ENCODE measurements around the gene HEXB. TPM values are rescaled to one million over a fixed set of nuclear protein-coding genes. Genes with fewer than 3 reads are reported as not detected.

Gene HEXB
- total RNA-seq, 2 donors from 2014 or later, result 52.2 to 65.8 TPM

- TF ChIP-seq CTCF (IDR thresholded peaks at IDR 0.05), result no peak
- Histone ChIP-seq H3K27me3 (no peaks in the 10 kb centered on the region), H3K4me1 (peaks cover 0 to 3% of the 10 kb centered on the region in 2 donors), H3K4me3 (no peak overlapping the region), H3K36me3 (no peaks in the 10 kb centered on the region), H3K27ac (no peak overlapping the region), H3K9me3 (no peaks in the 10 kb centered on the region)
- no peak for DNase-seq (ENCODE audit: low spot score)
These were observed 31.0 kb upstream of the HEXB start for GRCh38 chr5:74653991-74654390.

- Histone ChIP-seq H3K4me3 (no peak overlapping the region), H3K27me3 (no peaks in the 10 kb centered on the region), H3K27ac (no peak overlapping the region), H3K36me3 (no peaks in the 10 kb centered on the region), H3K4me1 (no peaks in the 10 kb centered on the region), H3K9me3 (no peaks in the 10 kb centered on the region)
- DNase-seq (ENCODE audit: low spot score), result no peak
- no peak for TF ChIP-seq CTCF (IDR thresholded peaks at IDR 0.05)
These were observed 29.8 kb upstream of the HEXB start for GRCh38 chr5:74655206-74655605.

GRCh38 chr5:74655716-74656115 lies 29.3 kb upstream of the HEXB start:
- Histone ChIP-seq H3K4me1 (no peaks in the 10 kb centered on the region), H3K27ac (no peak overlapping the region), H3K4me3 (no peak overlapping the region), H3K36me3 (no peaks in the 10 kb centered on the region), H3K9me3 (no peaks in the 10 kb centered on the region), H3K27me3 (no peaks in the 10 kb centered on the region)
- TF ChIP-seq CTCF (IDR thresholded peaks at IDR 0.05), result no peak
- DNase-seq (ENCODE audit: low spot score), result no peak

- no peaks in the 10 kb centered on the region for H3K36me3 ChIP-seq
- no peak for TF ChIP-seq CTCF (IDR thresholded peaks at IDR 0.05)
- H3K9me3 ChIP-seq, result no peaks in the 10 kb centered on the region
- DNase-seq (ENCODE audit: low spot score), result no peak
- no peaks in the 10 kb centered on the region for H3K4me1 ChIP-seq
- no peaks in the 10 kb centered on the region for H3K27me3 ChIP-seq
- H3K27ac ChIP-seq, result no peak overlapping the region
- H3K4me3 ChIP-seq, result no peak overlapping the region
These were observed 27.9 kb upstream of the HEXB start for GRCh38 chr5:74657165-74657564.

- TF ChIP-seq CTCF (IDR thresholded peaks at IDR 0.05), result no peak
- Histone ChIP-seq H3K9me3 (no peaks in the 10 kb centered on the region), H3K4me3 (no peak overlapping the region), H3K36me3 (no peaks in the 10 kb centered on the region), H3K27ac (no peak overlapping the region), H3K27me3 (no peaks in the 10 kb centered on the region), H3K4me1 (no peaks in the 10 kb centered on the region)
- no peak for DNase-seq (ENCODE audit: low spot score)
These were observed 25.9 kb upstream of the HEXB start for GRCh38 chr5:74659172-74659571.

- H3K4me3 ChIP-seq, result no peak overlapping the region
- H3K36me3 ChIP-seq, result no peaks in the 10 kb centered on the region
- no peaks in the 10 kb centered on the region for H3K9me3 ChIP-seq
- H3K27me3 ChIP-seq, result no peaks in the 10 kb centered on the region
- H3K27ac ChIP-seq, result no peak overlapping the region
- no peak for DNase-seq (ENCODE audit: low spot score)
- no peaks in the 10 kb centered on the region for H3K4me1 ChIP-seq
- no peak for TF ChIP-seq CTCF (IDR thresholded peaks at IDR 0.05)
These were observed 24.9 kb upstream of the HEXB start for GRCh38 chr5:74660140-74660539.
